ENCODE data around the gene SIGLEC11.

Gene SIGLEC11

DNA sequence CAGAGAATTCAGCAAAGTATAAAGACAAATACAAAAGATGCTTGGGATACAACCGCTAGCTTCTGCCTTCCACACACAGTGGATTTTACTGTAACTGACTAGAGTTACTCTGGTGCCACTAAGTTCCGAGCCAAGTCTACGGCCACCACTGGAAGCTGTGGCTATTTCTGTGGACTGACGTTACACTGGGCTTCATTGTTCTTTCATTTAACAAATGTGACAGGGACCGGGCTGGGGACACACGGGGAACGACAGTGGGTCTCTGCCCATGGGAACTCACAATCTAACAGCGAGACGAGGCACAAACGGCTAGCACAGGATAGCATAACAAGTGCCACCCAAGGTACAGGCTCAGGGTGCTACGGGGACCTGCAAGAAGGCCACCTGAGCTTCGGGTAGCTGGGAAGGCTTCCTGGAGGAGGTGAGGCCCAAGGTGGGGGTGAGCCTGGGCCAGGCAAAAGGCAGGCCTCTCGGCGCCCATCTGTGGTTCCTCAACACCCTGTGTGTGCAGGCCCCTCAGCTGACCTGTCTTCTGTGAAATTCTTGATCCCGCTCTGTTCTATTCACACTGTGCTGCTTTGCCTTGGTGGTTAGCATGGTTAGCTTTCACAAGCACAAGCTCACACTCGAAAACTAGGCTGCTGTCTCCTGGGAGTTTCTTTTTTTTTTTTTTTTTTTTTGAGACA is 54.0 kb downstream of the SIGLEC11 start:
- DNase-seq (ENCODE audit: low read depth), result no peak

DNA sequence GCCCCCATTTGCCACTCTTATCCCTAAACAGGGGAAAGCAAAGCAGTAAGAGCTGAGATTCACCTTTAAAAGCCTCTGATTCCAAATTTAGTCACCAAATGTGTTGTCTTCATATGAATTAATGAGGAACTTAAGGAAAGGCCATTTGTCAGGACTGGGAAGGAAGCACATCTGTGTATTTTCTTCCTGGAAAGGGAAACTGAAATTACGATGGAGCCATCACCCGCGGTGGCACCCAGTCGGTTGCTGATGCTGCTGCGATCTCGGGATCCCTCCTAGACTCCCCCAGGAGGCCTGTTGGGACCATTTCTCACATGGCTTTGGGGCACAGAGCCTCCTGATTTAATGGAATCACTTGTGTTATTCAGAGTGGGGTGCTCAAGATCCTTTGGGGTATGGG is 56.8 kb downstream of the SIGLEC11 start:
- DNase-seq (ENCODE audit: low read depth), result no peak
